Neural progenitor cell (in vitro differentiated cells): ENCODE data around the gene MICA.

ENCODE experiments used
- EZH2 ChIP-seq: fragments of 200-600 bp; sonication (generic); IDR thresholded peaks from 2 replicates; pipeline ENCODE4 v1.6.1; 2017; ENCODE audit warnings: antibody characterized with exemption, mild to moderate bottlenecking, moderate library complexity
- EZH2phosphoT487 ChIP-seq: fragments of 200-600 bp; sonication (generic); IDR thresholded peaks from 2 replicates; pipeline ENCODE4 v1.6.1; 2017; ENCODE audit warnings: antibody characterized with exemption
- TF ChIP-seq, protein P1 (sequence below): fragments of 200-600 bp; sonication (generic); IDR thresholded peaks from 2 replicates; pipeline ENCODE4 v1.5.1; 2017; ENCODE audit warnings: antibody characterized with exemption, mild to moderate bottlenecking

DNA sequence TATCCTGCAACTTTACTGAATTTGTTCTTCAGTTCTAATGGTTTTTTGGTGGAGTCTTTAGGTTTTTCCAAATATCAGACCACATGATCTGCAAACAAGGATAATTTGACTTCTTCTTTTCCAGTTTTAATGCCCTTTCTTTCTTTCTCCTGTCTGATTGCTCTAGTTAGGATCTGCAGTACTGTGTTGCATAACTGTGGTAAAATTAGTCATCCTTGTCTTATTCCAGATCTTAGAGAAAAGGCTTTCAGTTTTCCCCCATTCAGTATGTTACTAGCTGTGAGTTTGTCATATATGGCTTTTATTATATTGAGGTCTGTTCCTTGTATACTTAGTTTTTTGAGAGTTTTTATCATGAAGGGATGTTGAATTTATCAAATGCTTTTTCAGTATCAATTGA is 4.3 kb downstream of the MICA start:
- TF ChIP-seq, protein P1, sequence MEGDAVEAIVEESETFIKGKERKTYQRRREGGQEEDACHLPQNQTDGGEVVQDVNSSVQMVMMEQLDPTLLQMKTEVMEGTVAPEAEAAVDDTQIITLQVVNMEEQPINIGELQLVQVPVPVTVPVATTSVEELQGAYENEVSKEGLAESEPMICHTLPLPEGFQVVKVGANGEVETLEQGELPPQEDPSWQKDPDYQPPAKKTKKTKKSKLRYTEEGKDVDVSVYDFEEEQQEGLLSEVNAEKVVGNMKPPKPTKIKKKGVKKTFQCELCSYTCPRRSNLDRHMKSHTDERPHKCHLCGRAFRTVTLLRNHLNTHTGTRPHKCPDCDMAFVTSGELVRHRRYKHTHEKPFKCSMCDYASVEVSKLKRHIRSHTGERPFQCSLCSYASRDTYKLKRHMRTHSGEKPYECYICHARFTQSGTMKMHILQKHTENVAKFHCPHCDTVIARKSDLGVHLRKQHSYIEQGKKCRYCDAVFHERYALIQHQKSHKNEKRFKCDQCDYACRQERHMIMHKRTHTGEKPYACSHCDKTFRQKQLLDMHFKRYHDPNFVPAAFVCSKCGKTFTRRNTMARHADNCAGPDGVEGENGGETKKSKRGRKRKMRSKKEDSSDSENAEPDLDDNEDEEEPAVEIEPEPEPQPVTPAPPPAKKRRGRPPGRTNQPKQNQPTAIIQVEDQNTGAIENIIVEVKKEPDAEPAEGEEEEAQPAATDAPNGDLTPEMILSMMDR, result no peak
- TF ChIP-seq EZH2, result no peak
- no peak for TF ChIP-seq EZH2phosphoT487
